ENCODE measurements around the gene MAP3K15. TPM values are rescaled to one million over a fixed set of nuclear protein-coding genes. Genes with fewer than 3 reads are reported as not detected.

MAP3K15 gene
- polyA plus RNA-seq, 1 of the 3 experiments (the other 2 are of a cell fraction), result 0.07 TPM

DNA sequence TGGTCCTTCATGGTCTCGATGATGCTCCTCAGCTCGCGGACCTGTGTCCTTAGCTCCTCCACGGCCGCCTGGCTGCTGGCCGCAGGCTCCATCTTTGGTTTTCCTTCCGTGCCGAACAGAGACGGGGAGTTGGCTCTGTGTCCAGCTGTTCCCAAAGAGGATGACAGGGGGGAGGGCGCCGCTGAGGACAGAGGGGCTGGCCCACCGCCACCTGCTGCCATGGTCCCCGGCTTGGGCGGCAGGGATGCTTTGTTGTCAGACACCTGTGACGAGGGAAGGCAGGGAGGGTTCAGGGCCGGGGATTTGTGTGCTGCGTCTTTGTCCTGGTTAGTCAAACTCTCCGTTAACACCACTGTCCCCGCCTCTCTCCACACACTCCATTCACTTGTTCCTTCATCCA, 26.6 kb upstream of the MAP3K15 start:
- no peak overlapping the region for H3K27ac ChIP-seq (ENCODE audit: low read depth in 2 of 2, low read length in 1 of 2)
- H2AFZ ChIP-seq (ENCODE audit: low read depth), result no peak overlapping the region
- DNase-seq, result no peak
- no peaks in the 10 kb centered on the region for H3K27me3 ChIP-seq (ENCODE audit: insufficient read depth)
- WGBS (ENCODE audit: low lambda C conversion rate), result 79% methylated on average over 6 of the region's 19 CpGs
- peaks cover 0 to 54% of the 10 kb centered on the region in 2 experiments for H3K36me3 ChIP-seq (replicated peaks in 1 of 2; ENCODE audit: control insufficient read depth in 1 of 2, insufficient read depth in 2 of 2, low read length in 1 of 2)
- H3K4me2 ChIP-seq, result no peak overlapping the region
- H3K9me2 ChIP-seq, result no peaks in the 10 kb centered on the region
- no peaks in the 10 kb centered on the region for H3K4me1 ChIP-seq (ENCODE audit: control insufficient read depth in 1 of 2, insufficient read depth in 2 of 2, low read depth in 1 of 2, low read length in 1 of 2)
- no peak overlapping the region for H3K9ac ChIP-seq
- H3F3A ChIP-seq (replicated peaks; ENCODE audit: insufficient read depth), result no peaks in the 10 kb centered on the region
- 0 out of 2 replicates have a peak, but pooled peaks cover 4% of the 10 kb centered on the region for H4K20me1 ChIP-seq (ENCODE audit: insufficient read depth)
- ChIA-PET POLR2A (no interaction called here), CTCF (interaction anchor here (1.2 kb wide), 2 partner anchors 49 to 52 kb away, joined by 3 to 5 read pairs; no protein-coding TSS in a partner anchor)
- H3K9me3 ChIP-seq, result no peaks in the 10 kb centered on the region
- no peak for TF ChIP-seq EZH2phosphoT487 (IDR thresholded peaks at IDR 0.05; ENCODE audit: borderline replicate concordance, low read depth)
- TF ChIP-seq JUND (IDR thresholded peaks at IDR 0.05), result no peak
- H3K4me3 ChIP-seq (ENCODE audit: low read depth in 2 of 2, low read length in 1 of 2), result no peak overlapping the region
- no peaks in the 10 kb centered on the region for H3K79me2 ChIP-seq (ENCODE audit: insufficient read depth)

DNA sequence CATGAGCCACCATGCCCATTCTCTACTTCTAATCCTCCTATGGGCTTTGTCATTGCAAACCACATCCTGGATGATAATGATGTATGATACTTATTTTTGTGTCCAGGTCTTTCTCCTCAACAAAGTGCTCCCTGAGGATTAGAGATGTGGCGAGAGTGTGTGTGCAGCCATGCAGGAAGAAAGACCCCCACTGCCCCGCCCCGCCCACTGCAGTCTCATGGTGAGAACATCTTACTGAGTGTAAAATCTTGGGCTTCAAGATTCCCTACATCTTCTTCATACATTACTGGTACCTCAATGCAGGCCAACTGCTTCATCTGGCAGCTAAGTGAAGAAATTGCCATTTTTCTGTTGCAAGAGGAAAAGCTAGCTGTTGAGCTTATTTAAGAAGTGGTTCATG, 25.9 kb upstream of the MAP3K15 start:
- H3K79me2 ChIP-seq (ENCODE audit: insufficient read depth), result no peaks in the 10 kb centered on the region
- H3F3A ChIP-seq (replicated peaks; ENCODE audit: insufficient read depth), result no peaks in the 10 kb centered on the region
- no peak for DNase-seq

More for the DNA sequence above, 25.9 kb upstream of the MAP3K15 start:
- Histone ChIP-seq H3K4me1 (ENCODE audit: control insufficient read depth in 1 of 2, insufficient read depth in 2 of 2, low read depth in 1 of 2, low read length in 1 of 2) (no peaks in the 10 kb centered on the region; a peak in 1 of 4 replicates), H3K9me3 (no peaks in the 10 kb centered on the region), H3K9me2 (no peaks in the 10 kb centered on the region), H3K27me3 (ENCODE audit: insufficient read depth) (no peaks in the 10 kb centered on the region), H3K4me3 (ENCODE audit: low read depth in 2 of 2, low read length in 1 of 2) (no peak overlapping the region), H3K4me2 (no peak overlapping the region), H3K36me3 (replicated peaks in 1 of 2; ENCODE audit: control insufficient read depth in 1 of 2, insufficient read depth in 2 of 2, low read length in 1 of 2) (peaks cover 4 to 55% of the 10 kb centered on the region in 2 experiments), H4K20me1 (ENCODE audit: insufficient read depth) (0 out of 2 replicates have a peak, but pooled peaks cover 4% of the 10 kb centered on the region), H2AFZ (ENCODE audit: low read depth) (no peak overlapping the region), H3K27ac (ENCODE audit: low read depth in 2 of 2, low read length in 1 of 2) (no peak overlapping the region), H3K9ac (no peak overlapping the region)
- TF ChIP-seq FOXM1 (IDR thresholded peaks at IDR 0.05; ENCODE audit: low read depth) (no peak), FOSL2 (IDR thresholded peaks at IDR 0.05; ENCODE audit: borderline replicate concordance, low read depth) (no peak), POLR2AphosphoS5 (IDR thresholded peaks at IDR 0.05; ENCODE audit: low read depth, low read length) (no peak), RAD21 (IDR thresholded peaks at IDR 0.05; ENCODE audit: low read length) (no peak), ELF1 (IDR thresholded peaks at IDR 0.05) (no peak), SMC3 (IDR thresholded peaks at IDR 0.05; ENCODE audit: low read depth, low read length) (no peak), TCF12 (IDR thresholded peaks at IDR 0.05) (no peak), RXRA (IDR thresholded peaks at IDR 0.05; ENCODE audit: borderline replicate concordance, low read depth) (no peak), SIN3A (IDR thresholded peaks at IDR 0.05; ENCODE audit: borderline replicate concordance, low read depth, low read length) (no peak), YY1 (IDR thresholded peaks at IDR 0.05; ENCODE audit: low read depth) (no peak), TEAD4 (IDR thresholded peaks at IDR 0.05; ENCODE audit: borderline replicate concordance, insufficient read depth) (no peak), MEF2A (IDR thresholded peaks at IDR 0.05; ENCODE audit: borderline replicate concordance, low read depth) (no peak), FOXJ3 (CRISPR knock-in tag; IDR thresholded peaks at IDR 0.05) (no peak), GATA2 (CRISPR knock-in tag; IDR thresholded peaks at IDR 0.05) (no peak), RCOR1 (IDR thresholded peaks at IDR 0.05; ENCODE audit: low read length) (no peak)
- TF ChIP-seq, protein P1, sequence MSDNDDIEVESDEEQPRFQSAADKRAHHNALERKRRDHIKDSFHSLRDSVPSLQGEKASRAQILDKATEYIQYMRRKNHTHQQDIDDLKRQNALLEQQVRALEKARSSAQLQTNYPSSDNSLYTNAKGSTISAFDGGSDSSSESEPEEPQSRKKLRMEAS (IDR thresholded peaks at IDR 0.05; ENCODE audit: low read depth), result no peak
- TF ChIP-seq, protein P2, sequence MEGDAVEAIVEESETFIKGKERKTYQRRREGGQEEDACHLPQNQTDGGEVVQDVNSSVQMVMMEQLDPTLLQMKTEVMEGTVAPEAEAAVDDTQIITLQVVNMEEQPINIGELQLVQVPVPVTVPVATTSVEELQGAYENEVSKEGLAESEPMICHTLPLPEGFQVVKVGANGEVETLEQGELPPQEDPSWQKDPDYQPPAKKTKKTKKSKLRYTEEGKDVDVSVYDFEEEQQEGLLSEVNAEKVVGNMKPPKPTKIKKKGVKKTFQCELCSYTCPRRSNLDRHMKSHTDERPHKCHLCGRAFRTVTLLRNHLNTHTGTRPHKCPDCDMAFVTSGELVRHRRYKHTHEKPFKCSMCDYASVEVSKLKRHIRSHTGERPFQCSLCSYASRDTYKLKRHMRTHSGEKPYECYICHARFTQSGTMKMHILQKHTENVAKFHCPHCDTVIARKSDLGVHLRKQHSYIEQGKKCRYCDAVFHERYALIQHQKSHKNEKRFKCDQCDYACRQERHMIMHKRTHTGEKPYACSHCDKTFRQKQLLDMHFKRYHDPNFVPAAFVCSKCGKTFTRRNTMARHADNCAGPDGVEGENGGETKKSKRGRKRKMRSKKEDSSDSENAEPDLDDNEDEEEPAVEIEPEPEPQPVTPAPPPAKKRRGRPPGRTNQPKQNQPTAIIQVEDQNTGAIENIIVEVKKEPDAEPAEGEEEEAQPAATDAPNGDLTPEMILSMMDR (IDR thresholded peaks at IDR 0.05), result no peak
- TF ChIP-seq, protein P3, sequence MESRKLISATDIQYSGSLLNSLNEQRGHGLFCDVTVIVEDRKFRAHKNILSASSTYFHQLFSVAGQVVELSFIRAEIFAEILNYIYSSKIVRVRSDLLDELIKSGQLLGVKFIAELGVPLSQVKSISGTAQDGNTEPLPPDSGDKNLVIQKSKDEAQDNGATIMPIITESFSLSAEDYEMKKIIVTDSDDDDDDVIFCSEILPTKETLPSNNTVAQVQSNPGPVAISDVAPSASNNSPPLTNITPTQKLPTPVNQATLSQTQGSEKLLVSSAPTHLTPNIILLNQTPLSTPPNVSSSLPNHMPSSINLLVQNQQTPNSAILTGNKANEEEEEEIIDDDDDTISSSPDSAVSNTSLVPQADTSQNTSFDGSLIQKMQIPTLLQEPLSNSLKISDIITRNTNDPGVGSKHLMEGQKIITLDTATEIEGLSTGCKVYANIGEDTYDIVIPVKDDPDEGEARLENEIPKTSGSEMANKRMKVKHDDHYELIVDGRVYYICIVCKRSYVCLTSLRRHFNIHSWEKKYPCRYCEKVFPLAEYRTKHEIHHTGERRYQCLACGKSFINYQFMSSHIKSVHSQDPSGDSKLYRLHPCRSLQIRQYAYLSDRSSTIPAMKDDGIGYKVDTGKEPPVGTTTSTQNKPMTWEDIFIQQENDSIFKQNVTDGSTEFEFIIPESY (IDR thresholded peaks at IDR 0.05; ENCODE audit: borderline replicate concordance, low read depth), result no peak
- WGBS (ENCODE audit: low lambda C conversion rate), result 86% methylated on average over 3 of the region's 3 CpGs
- CTCF ChIA-PET, result interaction anchor here (1.2 kb wide), 1 partner anchor 50 kb away, joined by 3 read pairs; no protein-coding TSS in a partner anchor
- POLR2A ChIA-PET, result no interaction called here
